ENCODE data around the gene SLC39A9.

The SLC39A9 gene

DNA sequence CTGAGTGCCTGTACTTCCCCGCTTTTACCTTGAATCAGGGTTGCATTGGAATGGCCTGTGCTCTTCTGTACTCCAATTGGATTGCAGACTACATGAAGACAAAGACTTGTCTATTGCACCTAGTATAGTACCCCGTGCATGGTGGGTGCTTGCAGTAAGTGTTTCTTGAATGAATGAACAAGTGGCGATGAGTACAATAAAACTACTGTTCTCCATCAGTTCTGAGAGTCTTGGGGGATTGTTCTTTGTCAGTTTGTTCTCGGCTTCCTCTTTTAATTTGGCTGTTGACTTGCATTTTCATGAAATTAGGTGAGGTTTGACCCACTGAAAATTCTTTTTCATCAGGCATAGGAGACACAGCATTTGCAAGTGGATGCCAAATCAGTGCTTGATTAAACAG, 34.5 kb upstream of the SLC39A9 start:
- H3K36me3 ChIP-seq (replicated peaks; ENCODE audit: low read depth, low read length), result no peaks in the 10 kb centered on the region
- H4K20me1 ChIP-seq (ENCODE audit: insufficient read depth, low read length), result no peaks in the 10 kb centered on the region
- H2AFZ ChIP-seq (ENCODE audit: low read depth, low read length), result no peak overlapping the region
- H3K9me3 ChIP-seq (ENCODE audit: insufficient read depth, low read length), result no peaks in the 10 kb centered on the region
- H3K4me2 ChIP-seq (ENCODE audit: low read length), result no peak overlapping the region
- TF ChIP-seq, protein P1, sequence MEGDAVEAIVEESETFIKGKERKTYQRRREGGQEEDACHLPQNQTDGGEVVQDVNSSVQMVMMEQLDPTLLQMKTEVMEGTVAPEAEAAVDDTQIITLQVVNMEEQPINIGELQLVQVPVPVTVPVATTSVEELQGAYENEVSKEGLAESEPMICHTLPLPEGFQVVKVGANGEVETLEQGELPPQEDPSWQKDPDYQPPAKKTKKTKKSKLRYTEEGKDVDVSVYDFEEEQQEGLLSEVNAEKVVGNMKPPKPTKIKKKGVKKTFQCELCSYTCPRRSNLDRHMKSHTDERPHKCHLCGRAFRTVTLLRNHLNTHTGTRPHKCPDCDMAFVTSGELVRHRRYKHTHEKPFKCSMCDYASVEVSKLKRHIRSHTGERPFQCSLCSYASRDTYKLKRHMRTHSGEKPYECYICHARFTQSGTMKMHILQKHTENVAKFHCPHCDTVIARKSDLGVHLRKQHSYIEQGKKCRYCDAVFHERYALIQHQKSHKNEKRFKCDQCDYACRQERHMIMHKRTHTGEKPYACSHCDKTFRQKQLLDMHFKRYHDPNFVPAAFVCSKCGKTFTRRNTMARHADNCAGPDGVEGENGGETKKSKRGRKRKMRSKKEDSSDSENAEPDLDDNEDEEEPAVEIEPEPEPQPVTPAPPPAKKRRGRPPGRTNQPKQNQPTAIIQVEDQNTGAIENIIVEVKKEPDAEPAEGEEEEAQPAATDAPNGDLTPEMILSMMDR (IDR thresholded peaks at IDR 0.05; ENCODE audit: low read depth, low read length), result no peak
- no peak for TF ChIP-seq EZH2phosphoT487 (IDR thresholded peaks at IDR 0.05; ENCODE audit: low read depth)
- H3K27ac ChIP-seq (ENCODE audit: low read length), result no peak overlapping the region
- H3K4me3 ChIP-seq (ENCODE audit: low read length), result no peak overlapping the region
- H3K4me1 ChIP-seq (ENCODE audit: low read length), result peaks cover 28% of the 10 kb centered on the region
- H3K79me2 ChIP-seq (ENCODE audit: low read length), result no peaks in the 10 kb centered on the region
- H3K27me3 ChIP-seq (ENCODE audit: low read depth, low read length), result no peaks in the 10 kb centered on the region
- no peak overlapping the region for H3K9ac ChIP-seq (ENCODE audit: low read length)

- TF ChIP-seq, protein P1 (IDR thresholded peaks at IDR 0.05; ENCODE audit: low read depth, low read length), result no peak
- no peak for TF ChIP-seq EZH2phosphoT487 (IDR thresholded peaks at IDR 0.05; ENCODE audit: low read depth)
- no peaks in the 10 kb centered on the region for H3K36me3 ChIP-seq (replicated peaks; ENCODE audit: low read depth, low read length)
- no peaks in the 10 kb centered on the region for H3K27me3 ChIP-seq (ENCODE audit: low read depth, low read length)
- no peak overlapping the region for H3K4me3 ChIP-seq (ENCODE audit: low read length)
- no peak overlapping the region for H2AFZ ChIP-seq (ENCODE audit: low read depth, low read length)
- H4K20me1 ChIP-seq (ENCODE audit: insufficient read depth, low read length), result no peaks in the 10 kb centered on the region
- no peak overlapping the region for H3K27ac ChIP-seq (ENCODE audit: low read length)
- H3K9ac ChIP-seq (ENCODE audit: low read length), result no peak overlapping the region
- H3K4me2 ChIP-seq (ENCODE audit: low read length), result no peak overlapping the region
- H3K79me2 ChIP-seq (ENCODE audit: low read length), result no peaks in the 10 kb centered on the region
- peaks cover 24% of the 10 kb centered on the region for H3K4me1 ChIP-seq (ENCODE audit: low read length)
- no peaks in the 10 kb centered on the region for H3K9me3 ChIP-seq (ENCODE audit: insufficient read depth, low read length)
Observed at GRCh38 chr14:69364378-69364777, 34.1 kb upstream of the SLC39A9 start.

DNA sequence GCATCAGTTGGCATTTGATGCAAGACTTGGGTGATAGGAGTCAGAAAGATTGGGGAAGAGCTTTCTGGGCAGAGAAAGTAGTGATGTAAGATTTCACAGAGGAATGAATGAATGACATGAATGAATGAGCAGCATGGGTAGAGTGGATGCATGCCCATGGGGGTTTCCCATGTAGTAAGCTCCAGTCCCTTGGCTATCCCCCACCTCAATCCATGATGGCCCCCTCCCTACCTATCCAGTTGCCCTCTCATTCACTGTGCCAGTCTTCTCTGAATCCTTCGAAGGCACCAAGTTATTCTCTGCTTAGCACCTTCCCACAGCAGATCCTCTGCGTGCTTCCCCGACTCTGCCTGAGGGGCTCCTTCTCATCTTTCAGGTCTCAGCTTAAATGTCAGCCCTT, 32.4 kb upstream of the SLC39A9 start:
- Histone ChIP-seq H3K79me2 (ENCODE audit: low read length) (no peaks in the 10 kb centered on the region), H3K9me3 (ENCODE audit: insufficient read depth, low read length) (no peaks in the 10 kb centered on the region), H3K27ac (ENCODE audit: low read length) (no peak overlapping the region), H3K4me3 (ENCODE audit: low read length) (no peak overlapping the region), H3K4me2 (ENCODE audit: low read length) (no peak overlapping the region), H3K27me3 (ENCODE audit: low read depth, low read length) (no peaks in the 10 kb centered on the region), H3K4me1 (ENCODE audit: low read length) (peaks cover 10% of the 10 kb centered on the region), H4K20me1 (ENCODE audit: insufficient read depth, low read length) (no peaks in the 10 kb centered on the region), H3K36me3 (replicated peaks; ENCODE audit: low read depth, low read length) (peaks cover 3% of the 10 kb centered on the region), H2AFZ (ENCODE audit: low read depth, low read length) (no peak overlapping the region), H3K9ac (ENCODE audit: low read length) (no peak overlapping the region)
- no peak for TF ChIP-seq EZH2phosphoT487 (IDR thresholded peaks at IDR 0.05; ENCODE audit: low read depth)
- TF ChIP-seq, protein P1 (IDR thresholded peaks at IDR 0.05; ENCODE audit: low read depth, low read length), result no peak

DNA sequence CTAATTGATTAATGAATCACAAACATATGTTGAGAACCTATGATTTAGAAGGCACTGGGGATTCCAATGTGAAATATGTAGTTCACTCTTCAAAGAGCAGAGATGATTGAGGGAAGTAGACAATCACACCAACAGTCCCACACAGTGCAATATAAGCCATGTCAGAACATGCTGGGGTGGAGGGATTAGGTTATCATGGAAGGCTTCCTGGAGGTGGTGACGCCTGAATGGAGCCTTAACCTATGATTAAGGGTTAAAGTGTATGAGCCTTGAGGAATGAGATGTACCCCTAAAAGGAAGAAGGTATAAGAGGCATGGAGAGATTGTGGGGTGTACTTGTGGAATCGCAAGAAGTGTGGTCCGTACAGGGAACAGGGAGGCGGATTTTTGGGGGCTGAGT, 31.7 kb upstream of the SLC39A9 start:
- H3K9me3 ChIP-seq (ENCODE audit: insufficient read depth, low read length), result no peaks in the 10 kb centered on the region
- no peak overlapping the region for H2AFZ ChIP-seq (ENCODE audit: low read depth, low read length)
- H3K27ac ChIP-seq (ENCODE audit: low read length), result no peak overlapping the region
- H3K36me3 ChIP-seq (replicated peaks; ENCODE audit: low read depth, low read length), result peaks cover 3% of the 10 kb centered on the region
- H3K4me1 ChIP-seq (ENCODE audit: low read length), result 0 out of 2 replicates have a peak, but pooled peaks cover 6% of the 10 kb centered on the region
- H3K4me2 ChIP-seq (ENCODE audit: low read length), result no peak overlapping the region
- no peaks in the 10 kb centered on the region for H3K79me2 ChIP-seq (ENCODE audit: low read length)
- no peaks in the 10 kb centered on the region for H3K27me3 ChIP-seq (ENCODE audit: low read depth, low read length)
- H3K9ac ChIP-seq (ENCODE audit: low read length), result no peak overlapping the region
- no peak overlapping the region for H3K4me3 ChIP-seq (ENCODE audit: low read length)
- TF ChIP-seq, protein P1 (IDR thresholded peaks at IDR 0.05; ENCODE audit: low read depth, low read length), result no peak
- no peak for TF ChIP-seq EZH2phosphoT487 (IDR thresholded peaks at IDR 0.05; ENCODE audit: low read depth)
- no peaks in the 10 kb centered on the region for H4K20me1 ChIP-seq (ENCODE audit: insufficient read depth, low read length)
